OCI-LY7 (cell line): Measurements from ENCODE around the gene ANXA4. TPM values are rescaled to one million over a fixed set of nuclear protein-coding genes. Genes with fewer than 3 reads are reported as not detected.
"Not testable (repeated sequence)": the region's sequence is repeated elsewhere in the genome, so short reads cannot be mapped to it uniquely, and the experiment has no call there.

Experiments used
- BruUV-seq: library from RNA; stranded (reverse); fragments of 400-500 nt; replicated peaks from 2 replicates; lab custom pipeline; 2021; lab: Mats Ljungman, UMichigan
- CTCF ChIA-PET: fragments of 300-600 bp; sonication (Branson Sonifier 250); formaldehyde crosslinking; loops from one replicate; lab custom pipeline; 2022; ENCODE audit warnings: antibody characterized with exemption; ENCODE audit not compliant: unreplicated experiment; lab: Charles Lee
- POLR2A ChIA-PET: fragments of 300-600 bp; sonication (Branson Sonifier 250); formaldehyde crosslinking; loops from one replicate; lab custom pipeline; 2022; ENCODE audit warnings: antibody characterized with exemption; lab: Charles Lee
- DNase-seq: peaks from one replicate; pipeline ENCODE4 v3.0.0-alpha.2; 2015; ENCODE audit warnings: low spot score
- H2AFZ ChIP-seq: fragments of 200-600 bp; sonication (generic), shearing (Covaris generic); 2 replicates; pipeline ENCODE4 v1.6.1; 2014; ENCODE audit warnings: mild to moderate bottlenecking, antibody characterized with exemption, low read length, moderate library complexity
- H3K27ac ChIP-seq: fragments of 200-600 bp; sonication (generic); 2 replicates; pipeline ENCODE4 v1.5.1; 2014; ENCODE audit warnings: mixed run types, low read depth, mild to moderate bottlenecking, moderate library complexity, low read length, inconsistent platforms; ENCODE audit not compliant: poor library complexity, severe bottlenecking
- H3K36me3 ChIP-seq: fragments of 200-600 bp; sonication (generic); 2 replicates; pipeline ENCODE4 v1.6.1; 2014; ENCODE audit warnings: mild to moderate bottlenecking, antibody characterized with exemption, low read length, moderate library complexity, mixed read lengths; ENCODE audit not compliant: insufficient read depth
- H3K4me1 ChIP-seq: fragments of 200-600 bp; sonication (generic); 2 replicates; pipeline ENCODE4 v1.5.1; 2014; ENCODE audit warnings: mild to moderate bottlenecking, low read length; ENCODE audit not compliant: insufficient read depth, poor library complexity, severe bottlenecking
- H3K4me2 ChIP-seq: fragments of 200-600 bp; sonication (generic); 2 replicates; pipeline ENCODE4 v1.6.1; 2014; ENCODE audit warnings: mild to moderate bottlenecking, low read length
- H3K4me3 ChIP-seq: fragments of 200-600 bp; sonication (generic); 2 replicates; pipeline ENCODE4 v1.5.1; 2014; ENCODE audit warnings: mild to moderate bottlenecking, low read depth, low read length; ENCODE audit not compliant: poor library complexity, severe bottlenecking
- H3K79me2 ChIP-seq: fragments of 200-600 bp; sonication (generic); 2 replicates; pipeline ENCODE4 v1.6.1; 2016; ENCODE audit warnings: low read depth, mild to moderate bottlenecking, low read length, moderate library complexity, mixed read lengths; ENCODE audit not compliant: insufficient read depth
- H3K9me2 ChIP-seq: fragments of 200-600 bp; sonication (generic); 2 replicates; pipeline ENCODE4 v1.6.1; 2016; ENCODE audit warnings: mild to moderate bottlenecking, low read length, mixed read lengths; ENCODE audit not compliant: insufficient read depth
- H3K9me3 ChIP-seq: fragments of 200-600 bp; sonication (generic); 2 replicates; pipeline ENCODE4 v1.6.1; 2014; ENCODE audit warnings: mild to moderate bottlenecking, mixed run types, low read length, mixed read lengths
- H4K20me1 ChIP-seq: fragments of 200-600 bp; sonication (generic); 2 replicates; pipeline ENCODE4 v1.6.1; 2014; ENCODE audit warnings: mild to moderate bottlenecking, antibody characterized with exemption, low read length, moderate library complexity, mixed read lengths; ENCODE audit not compliant: insufficient read depth
- EZH2phosphoT487 ChIP-seq: fragments of 200-600 bp; sonication (generic); IDR thresholded peaks from 2 replicates; pipeline ENCODE4 v1.6.1; 2018; ENCODE audit warnings: low read depth, borderline replicate concordance, mild to moderate bottlenecking, mixed run types, antibody characterized with exemption, low read length, moderate library complexity, mixed read lengths
- intact Hi-C: fragments of 100-400 bp; cut with micrococcal nuclease; formaldehyde crosslinking; loops from one replicate; pipeline ENCODE4 v1.10.0; 2022; ENCODE audit not compliant: unreplicated experiment
- total RNA-seq, 2 experiments: library from RNA; depleted of rRNA in 1 of 2; stranded (reverse); fragments of >200 nt in 1 of 2; shearing (Covaris generic) in 1 of 2; gene quantifications; 2 replicates each; pipeline ENCODE4 v1.2.3, GENCODE V29; 2014 to 2022
- TF ChIP-seq, protein P1 (sequence below): fragments of 200-600 bp; sonication (generic); conservative IDR thresholded peaks from 2 replicates; pipeline ENCODE4 v1.5.1; 2014; ENCODE audit warnings: mild to moderate bottlenecking, antibody characterized with exemption, low read length, moderate library complexity, mixed read lengths

The ANXA4 gene
- total RNA-seq, 2 experiments from 2014 or later: 0.38 to 3.5 TPM

DNA sequence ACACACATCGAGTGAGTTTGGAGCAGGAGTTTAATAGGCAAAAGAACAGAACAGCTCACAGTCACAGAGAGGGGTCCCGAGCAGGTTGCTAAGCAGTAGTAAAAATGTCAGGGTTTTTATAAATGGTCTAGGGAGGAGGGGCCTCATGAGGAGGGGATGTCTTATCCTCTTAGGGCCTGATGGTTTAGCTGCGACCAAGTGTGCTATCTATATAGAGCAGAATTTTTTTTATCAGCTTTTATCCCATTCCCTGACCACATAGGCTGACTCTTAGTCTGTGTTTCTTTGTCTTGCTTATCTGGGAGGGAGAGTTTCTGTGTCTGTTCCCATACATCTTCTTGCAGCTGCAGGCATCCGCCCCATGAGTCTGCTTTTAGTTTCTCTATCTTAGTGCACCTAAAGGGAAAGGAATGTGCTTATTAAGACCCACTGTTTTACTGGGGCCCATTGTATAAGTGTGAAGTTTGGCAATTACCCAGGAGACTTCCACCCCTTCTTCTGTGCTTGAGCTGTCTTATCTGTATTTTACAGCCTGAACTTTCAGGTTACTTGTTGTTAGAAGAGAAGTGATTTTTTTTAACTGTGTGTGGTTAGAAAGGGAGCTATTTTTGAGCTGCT lies 57.1 kb downstream of the ANXA4 start:
- Histone ChIP-seq H3K9me2 (no peaks in the 10 kb centered on the region), H3K27ac (no peak overlapping the region), H3K36me3 (no peaks in the 10 kb centered on the region), H3K4me3 (peak overlapping the region; percentile 45), H2AFZ (peak overlapping the region; percentile 52), H4K20me1 (no peaks in the 10 kb centered on the region), H3K9me3 (no peaks in the 10 kb centered on the region; the same call in 1 of the 2 replicates), H3K79me2 (no peaks in the 10 kb centered on the region), H3K4me2 (peak overlapping the region; percentile 62), H3K4me1 (peaks cover 32% of the 10 kb centered on the region)
- no TSS peak for BruUV-seq
- ChIA-PET CTCF (interaction anchor here (1.8 kb wide), 1 partner anchor 17 kb away, joined by 4 read pairs; no protein-coding TSS in a partner anchor), POLR2A (interaction anchor here (0.6 to 2.8 kb wide), 7 partner anchors 8 to 155 kb away, joined by 3 to 10 read pairs (median 5); partner anchors contain the start of gene AAK1)
- peak; percentile 23 for DNase-seq
- intact Hi-C loops: no loop called here
- TF ChIP-seq EZH2phosphoT487: no peak
- TF ChIP-seq, protein P1, sequence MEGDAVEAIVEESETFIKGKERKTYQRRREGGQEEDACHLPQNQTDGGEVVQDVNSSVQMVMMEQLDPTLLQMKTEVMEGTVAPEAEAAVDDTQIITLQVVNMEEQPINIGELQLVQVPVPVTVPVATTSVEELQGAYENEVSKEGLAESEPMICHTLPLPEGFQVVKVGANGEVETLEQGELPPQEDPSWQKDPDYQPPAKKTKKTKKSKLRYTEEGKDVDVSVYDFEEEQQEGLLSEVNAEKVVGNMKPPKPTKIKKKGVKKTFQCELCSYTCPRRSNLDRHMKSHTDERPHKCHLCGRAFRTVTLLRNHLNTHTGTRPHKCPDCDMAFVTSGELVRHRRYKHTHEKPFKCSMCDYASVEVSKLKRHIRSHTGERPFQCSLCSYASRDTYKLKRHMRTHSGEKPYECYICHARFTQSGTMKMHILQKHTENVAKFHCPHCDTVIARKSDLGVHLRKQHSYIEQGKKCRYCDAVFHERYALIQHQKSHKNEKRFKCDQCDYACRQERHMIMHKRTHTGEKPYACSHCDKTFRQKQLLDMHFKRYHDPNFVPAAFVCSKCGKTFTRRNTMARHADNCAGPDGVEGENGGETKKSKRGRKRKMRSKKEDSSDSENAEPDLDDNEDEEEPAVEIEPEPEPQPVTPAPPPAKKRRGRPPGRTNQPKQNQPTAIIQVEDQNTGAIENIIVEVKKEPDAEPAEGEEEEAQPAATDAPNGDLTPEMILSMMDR: no peak

DNA sequence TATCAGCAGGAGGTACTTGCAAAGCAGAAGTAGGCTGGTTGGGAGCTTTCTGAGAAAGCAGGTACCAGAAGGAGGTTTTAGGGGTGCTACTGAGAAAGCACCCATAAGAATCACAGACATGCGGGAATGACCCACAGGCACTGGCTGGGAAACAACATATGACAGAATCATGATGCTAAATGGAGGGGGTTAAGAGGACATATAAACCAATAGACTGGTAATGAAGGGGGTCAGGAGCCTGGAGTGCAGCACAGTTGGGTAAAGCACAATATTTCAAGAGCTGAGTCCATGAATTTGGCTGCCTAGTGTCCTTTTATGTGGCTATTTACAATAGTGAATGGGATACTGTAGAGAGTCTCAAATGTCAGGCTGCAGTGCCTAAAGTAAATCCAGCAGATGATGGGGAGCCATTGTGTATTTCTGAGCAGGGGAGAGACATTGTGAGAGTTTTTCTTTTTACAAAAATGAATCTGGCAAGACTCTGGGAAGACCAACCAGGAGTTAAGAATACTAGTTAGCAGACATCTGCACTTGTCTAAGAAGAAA lies 59.9 kb downstream of the ANXA4 start:
- DNase-seq: no peak
- Histone ChIP-seq H3K4me3 (no peak overlapping the region), H3K9me3 (no peaks in the 10 kb centered on the region; the same call in 1 of the 2 replicates), H4K20me1 (no peaks in the 10 kb centered on the region), H3K79me2 (no peaks in the 10 kb centered on the region), H3K36me3 (no peaks in the 10 kb centered on the region), H3K4me1 (peaks cover 39% of the 10 kb centered on the region), H3K9me2 (no peaks in the 10 kb centered on the region), H2AFZ (no peak overlapping the region), H3K27ac (no peak overlapping the region), H3K4me2 (no peak overlapping the region)
- TF ChIP-seq EZH2phosphoT487: no peak
- TF ChIP-seq, protein P1: no peak
- ChIA-PET POLR2A (interaction anchor here (2.2 to 2.8 kb wide), 2 partner anchors 12 to 16 kb away, joined by 6 to 11 read pairs; no protein-coding TSS in a partner anchor), CTCF (no interaction called here)
- BruUV-seq: no TSS peak
- intact Hi-C loops: no loop called here

DNA sequence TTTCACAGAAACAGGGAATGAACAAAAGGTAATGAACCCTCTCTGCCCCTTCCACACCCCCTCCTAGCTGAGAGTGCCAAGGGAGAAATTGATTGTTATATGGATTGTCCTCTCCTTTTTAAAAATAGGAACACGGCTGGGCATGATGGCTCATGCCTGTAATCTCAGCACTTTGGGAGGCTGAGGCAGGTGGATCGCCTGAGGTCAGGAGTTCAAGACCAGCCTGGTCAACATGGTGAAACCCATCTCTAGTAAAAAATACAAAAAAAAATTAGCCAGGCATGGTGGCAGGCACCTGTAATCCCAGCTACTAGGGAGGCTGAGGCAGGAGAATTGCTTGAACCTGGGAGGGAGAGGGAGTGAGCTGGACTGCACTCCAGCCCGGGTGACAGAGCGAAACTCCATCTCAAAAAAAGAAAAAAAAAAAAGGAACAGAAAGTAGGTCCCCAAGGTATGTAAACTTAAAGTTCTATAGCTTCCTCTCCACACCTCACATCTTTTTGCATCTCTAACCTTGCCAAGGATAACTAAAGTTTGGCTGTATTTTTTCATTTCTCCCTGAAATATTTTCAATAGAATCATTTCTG lies 60.9 kb downstream of the ANXA4 start:
- Histone ChIP-seq H3K4me2 (peak overlapping the region; percentile 60), H3K4me1 (peaks cover 39% of the 10 kb centered on the region), H3K4me3 (peak overlapping the region; percentile 19), H2AFZ (peak overlapping the region; percentile 34; the same call in 1 of the 2 replicates), H3K27ac (peak overlapping the region; percentile 1)
- H4K20me1 ChIP-seq, BruUV-seq, H3K9me3 ChIP-seq, H3K9me2 ChIP-seq, intact Hi-C loops, H3K79me2 ChIP-seq, H3K36me3 ChIP-seq: not testable (repeated sequence)
- POLR2A ChIA-PET: interaction anchor here (0.6 to 2.8 kb wide), 9 partner anchors 9 to 452 kb away, joined by 3 to 11 read pairs (median 4); no protein-coding TSS in a partner anchor
- peak; percentile 65 for DNase-seq
- CTCF ChIA-PET: interaction anchor here (0.7 to 1.3 kb wide), 3 partner anchors 12 to 187 kb away, joined by 3 to 4 read pairs (median 3); no protein-coding TSS in a partner anchor
